GM12878 (cell line): ENCODE data around the gene ACTN2. TPM values are rescaled to one million over a fixed set of nuclear protein-coding genes. Genes with fewer than 3 reads are reported as not detected.

ENCODE experiments used
- ATAC-seq: fragments of 200-7000 bp; cut with Tn5 transposase; 3 replicates; pipeline ENCODE4 v1.9.1; 2020; ENCODE audit warnings: mild to moderate bottlenecking, moderate library complexity
- BruUV-seq: library from RNA; stranded (reverse); fragments of 400-500 nt; replicated peaks from 2 replicates; lab custom pipeline; 2021; lab: Mats Ljungman, UMichigan
- CTCF ChIA-PET: fragments of 300-600 bp; sonication (Branson Sonifier 250); formaldehyde crosslinking; extraction: SDS; loops from one replicate; lab custom pipeline; 2021; ENCODE audit warnings: inconsistent platforms; lab: Yijun Ruan, JAX
- POLR2A ChIA-PET: fragments of 350-600 bp; formaldehyde crosslinking; extraction: SDS; loops from one replicate; lab custom pipeline; 2021; ENCODE audit warnings: inconsistent platforms; lab: Charles Lee
- RAD21 ChIA-PET: fragments of 300-600 bp; sonication (Branson Sonifier 250); formaldehyde crosslinking; loops from one replicate; lab custom pipeline; 2023; ENCODE audit warnings: antibody characterized with exemption; ENCODE audit not compliant: unreplicated experiment; lab: Charles Lee
- SMC1A ChIA-PET: fragments of 300-600 bp; sonication (Branson Sonifier 250); formaldehyde crosslinking; loops from one replicate; lab custom pipeline; 2023; ENCODE audit not compliant: unreplicated experiment, uncharacterized antibody; lab: Charles Lee
- DNase-seq: peaks from one replicate; pipeline ENCODE4 v3.0.0-alpha.2; 2011; ENCODE audit warnings: low read depth, low spot score
- FAIRE-seq: peaks from 3 replicates; lab custom pipeline; 2011; peaks lifted over from hg19 to GRCh38; lab: Jason Lieb, UNC
- H2AFZ ChIP-seq: 2 replicates; pipeline ENCODE4 v1.6.0; 2011; ENCODE audit warnings: low read depth, low read length, control low read depth; ENCODE audit not compliant: control insufficient read depth
- H3K27ac ChIP-seq: 2 replicates; pipeline ENCODE4 v1.5.1; 2011; ENCODE audit warnings: control low read depth; ENCODE audit not compliant: control insufficient read depth, insufficient read depth
- H3K27me3 ChIP-seq, 2 experiments: replicated peaks in 1 of 2; 2 replicates each; pipeline versions ENCODE4 v1.6.0 to v1.6.1; 2011; ENCODE audit warnings: low read length in 1 of 2; ENCODE audit not compliant: control insufficient read depth in 2 of 2, insufficient read depth in 2 of 2
- H3K36me3 ChIP-seq, 2 experiments: 2 replicates each; pipeline ENCODE4 v1.5.1; 2011; ENCODE audit warnings: low read length in 1 of 2; ENCODE audit not compliant: control insufficient read depth in 2 of 2, insufficient read depth in 2 of 2
- H3K4me1 ChIP-seq: 2 replicates; pipeline ENCODE4 v1.6.1; 2011; ENCODE audit warnings: mild to moderate bottlenecking, low read length, moderate library complexity, mixed read lengths; ENCODE audit not compliant: control insufficient read depth, insufficient read depth
- H3K4me2 ChIP-seq: 2 replicates; pipeline ENCODE4 v1.6.0; 2011; ENCODE audit warnings: control low read depth; ENCODE audit not compliant: control insufficient read depth, insufficient read depth
- H3K4me3 ChIP-seq: fragments of 200-600 bp; sonication (generic); 2 replicates; pipeline ENCODE4 v1.5.1; 2016
- H3K79me2 ChIP-seq: 2 replicates; pipeline ENCODE4 v1.6.0; 2011; ENCODE audit warnings: low read length; ENCODE audit not compliant: control insufficient read depth, insufficient read depth
- H3K9ac ChIP-seq: 2 replicates; pipeline ENCODE4 v1.8.0; 2011; ENCODE audit warnings: low read length, control low read depth, mixed read lengths; ENCODE audit not compliant: control insufficient read depth, insufficient read depth
- H3K9me3 ChIP-seq: replicated peaks from 3 replicates; pipeline ENCODE4 v1.5.1; 2011; ENCODE audit warnings: mild to moderate bottlenecking, low read length; ENCODE audit not compliant: control insufficient read depth, insufficient read depth
- H4K20me1 ChIP-seq: 2 replicates; pipeline ENCODE4 v1.6.0; 2011; ENCODE audit not compliant: control insufficient read depth, insufficient read depth
- ASH2L ChIP-seq: fragments of 300-600, 200-600 bp; sonication (generic); IDR thresholded peaks from 2 replicates; pipeline ENCODE4 v1.6.1; 2017; ENCODE audit warnings: low read depth, mild to moderate bottlenecking, borderline replicate concordance
- FOXK2 ChIP-seq: fragments of 450-650 bp; IDR thresholded peaks from 2 replicates; pipeline ENCODE4 v1.6.1; 2017; ENCODE audit warnings: mild to moderate bottlenecking, moderate library complexity
- GATAD2B ChIP-seq: fragments of 450-650 bp; conservative IDR thresholded peaks from 2 replicates; pipeline ENCODE4 v1.6.1; 2017; ENCODE audit warnings: low read depth, mild to moderate bottlenecking, moderate library complexity
- IRF4 ChIP-seq: IDR thresholded peaks from 2 replicates; pipeline ENCODE4 v1.6.1; 2011; ENCODE audit warnings: low read depth, low read length
- MEF2A ChIP-seq: IDR thresholded peaks from 2 replicates; pipeline ENCODE4 v1.6.1; 2011; ENCODE audit warnings: low read depth, mild to moderate bottlenecking, low read length, moderate library complexity; ENCODE audit not compliant: insufficient read depth
- NKRF ChIP-seq: fragments of 450-650 bp; conservative IDR thresholded peaks from 2 replicates; pipeline ENCODE4 v1.6.1; 2017; ENCODE audit warnings: mild to moderate bottlenecking, moderate library complexity
- NRF1 ChIP-seq: conservative IDR thresholded peaks from 2 replicates; pipeline ENCODE4 v1.6.1; 2011; ENCODE audit warnings: mild to moderate bottlenecking, low read depth, low read length, improper control_type of control experiment
- RELA ChIP-seq: fragments of 450-650 bp; IDR thresholded peaks from 2 replicates; pipeline ENCODE4 v1.8.0; 2014; ENCODE audit warnings: borderline replicate concordance; ENCODE audit not compliant: partially characterized antibody
- RFX5 ChIP-seq: IDR thresholded peaks from 2 replicates; pipeline ENCODE4 v1.6.1; 2011; ENCODE audit warnings: low read depth, low read length, improper control_type of control experiment
- RUNX3 ChIP-seq: IDR thresholded peaks from 2 replicates; pipeline ENCODE4 v1.6.1; 2012; ENCODE audit warnings: low read length, inconsistent platforms
- SUPT20H ChIP-seq: IDR thresholded peaks from 2 replicates; pipeline ENCODE4 v1.6.1; 2011; ENCODE audit warnings: low read depth, mild to moderate bottlenecking, low read length, moderate library complexity, borderline replicate concordance; ENCODE audit not compliant: control insufficient read depth
- TCF7 ChIP-seq: IDR thresholded peaks from 2 replicates; pipeline ENCODE4 v1.6.1; 2014; ENCODE audit warnings: antibody characterized with exemption, borderline replicate concordance
- WGBS: methylation state at CpG from one replicate; pipeline ENCODE4 v1.1.6; 2016; ENCODE audit warnings: low lambda C conversion rate; ENCODE audit not compliant: insufficient replicate concordance, insufficient coverage; ENCODE audit errors: missing lambda C conversion rate; 5-methylcytosine and 5-hydroxymethylcytosine counted together
- in situ Hi-C: fragments of 300-500 bp; cut with MboI; formaldehyde crosslinking; loops from 9 replicates; pipeline ENCODE4 v1.14.3; 2018; ENCODE audit warnings: mixed read lengths
- intact Hi-C: fragments of 100-400 bp; cut with micrococcal nuclease; formaldehyde crosslinking; loops from one replicate; pipeline ENCODE4 v1.14.2; 2022; ENCODE audit not compliant: unreplicated experiment
- polyA plus RNA-seq, 11 experiments: library from polyadenylated mRNA; depleted of rRNA in 4 of 11; unstranded in 6 of 11; stranded (reverse) in 5 of 11; fragments of >200 nt; fragmentation: Nextera tagmentation in 4 of 11; fragmentation: Illumina TruSeq in 1 of 11; extraction: Ambion mirVana in 4 of 11; extraction: Trizol in 1 of 11; gene quantifications; 1 replicate in 1 of 11; 2 replicates in 10 of 11; pipeline versions ENCODE4 v1.2.1 to v1.2.3, GENCODE V29; 2011 to 2016; ENCODE audit warnings: inconsistent platforms in 2 of 11, missing spikeins in 2 of 11, low read depth in 1 of 11
- total RNA-seq, 4 experiments: library from RNA; depleted of rRNA in 3 of 4; stranded (reverse); fragments of >200 nt in 3 of 4; fragmentation: Illumina TruSeq in 1 of 4; extraction: Trizol in 1 of 4; gene quantifications; 2 replicates each; pipeline versions ENCODE4 v1.2.1 to v1.2.3, GENCODE V29; 2013 to 2021
- TF ChIP-seq, protein P1 (sequence below): IDR thresholded peaks from 2 replicates; pipeline ENCODE4 v1.6.1; 2012; ENCODE audit warnings: low read depth, low read length, improper control_type of control experiment
- TF ChIP-seq, protein P2 (sequence below): fragments of 450-650 bp; IDR thresholded peaks from 2 replicates; pipeline ENCODE4 v1.6.1; 2014; ENCODE audit warnings: mild to moderate bottlenecking
- TF ChIP-seq, protein P3 (sequence below): fragments of 450-650 bp; IDR thresholded peaks from 2 replicates; pipeline ENCODE4 v1.6.1; 2018; ENCODE audit warnings: borderline replicate concordance, mild to moderate bottlenecking; ENCODE audit not compliant: partially characterized antibody
- TF ChIP-seq, protein P4 (sequence below): fragments of 450-650 bp; IDR thresholded peaks from 2 replicates; pipeline ENCODE4 v1.6.1; 2016; ENCODE audit warnings: mild to moderate bottlenecking

The ACTN2 gene
- total and polyA plus RNA-seq, 10 of the 15 experiments (the other 5 are each of a cell fraction or from before 2014, with no cell fraction given) = 0.10 TPM; not detected in 9

DNA sequence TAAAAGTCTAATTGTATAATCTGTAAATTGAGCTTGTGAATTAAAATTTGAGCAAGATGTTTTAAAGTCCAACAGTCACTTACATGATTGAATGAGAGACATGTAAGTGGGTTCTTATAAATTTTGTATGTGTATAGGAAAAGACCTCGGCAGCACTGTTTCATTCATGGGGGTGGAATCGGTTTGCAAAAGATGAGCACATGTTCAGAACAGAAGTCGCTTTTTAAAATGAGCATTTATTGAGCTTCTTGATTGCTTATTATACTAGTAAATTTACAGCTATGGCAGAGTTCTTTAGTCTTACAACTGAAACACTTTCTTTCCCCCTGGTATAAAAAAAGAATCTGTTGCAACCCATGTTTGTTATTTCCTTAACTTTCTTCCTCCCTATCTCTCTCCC lies 33.9 kb downstream of the ACTN2 start:
- no TSS peak for BruUV-seq
- H4K20me1 ChIP-seq = no peaks in the 10 kb centered on the region
- no peak for ATAC-seq
- no peak for DNase-seq
- intact Hi-C loops (no loop called here), in situ Hi-C loops (no loop called here)
- ChIA-PET RAD21 (interaction anchor here (0.6 kb wide), 1 partner anchor 1034 kb away, joined by 3 read pairs; no protein-coding TSS in a partner anchor), CTCF (interaction anchor here (1.0 to 1.2 kb wide), 2 partner anchors 39 to 666 kb away, joined by 3 read pairs; no protein-coding TSS in a partner anchor), POLR2A (no interaction called here), SMC1A (interaction anchor here (1.0 to 1.3 kb wide), 2 partner anchors 9 to 434 kb away, joined by 3 to 6 read pairs; no protein-coding TSS in a partner anchor)
- H2AFZ ChIP-seq = no peak overlapping the region
- no peak overlapping the region for H3K27ac ChIP-seq
- no peak overlapping the region for H3K9ac ChIP-seq
- H3K4me3 ChIP-seq = no peak overlapping the region
- H3K4me1 ChIP-seq = no peaks in the 10 kb centered on the region
- no peaks in the 10 kb centered on the region for H3K36me3 ChIP-seq
- no peak overlapping the region for H3K4me2 ChIP-seq
- no peaks in the 10 kb centered on the region for H3K9me3 ChIP-seq
- no peaks in the 10 kb centered on the region for H3K27me3 ChIP-seq
- WGBS = 17% methylated on average over 3 of the region's 3 CpGs
- FAIRE-seq = no peak
- H3K79me2 ChIP-seq = no peaks in the 10 kb centered on the region
- TF ChIP-seq NKRF (no peak), SUPT20H (no peak), ASH2L (no peak), RUNX3 (no peak), RFX5 (no peak), IRF4 (no peak), GATAD2B (no peak), NRF1 (no peak), RELA (no peak), TCF7 (no peak), FOXK2 (no peak), MEF2A (no peak)
- TF ChIP-seq, protein P1, sequence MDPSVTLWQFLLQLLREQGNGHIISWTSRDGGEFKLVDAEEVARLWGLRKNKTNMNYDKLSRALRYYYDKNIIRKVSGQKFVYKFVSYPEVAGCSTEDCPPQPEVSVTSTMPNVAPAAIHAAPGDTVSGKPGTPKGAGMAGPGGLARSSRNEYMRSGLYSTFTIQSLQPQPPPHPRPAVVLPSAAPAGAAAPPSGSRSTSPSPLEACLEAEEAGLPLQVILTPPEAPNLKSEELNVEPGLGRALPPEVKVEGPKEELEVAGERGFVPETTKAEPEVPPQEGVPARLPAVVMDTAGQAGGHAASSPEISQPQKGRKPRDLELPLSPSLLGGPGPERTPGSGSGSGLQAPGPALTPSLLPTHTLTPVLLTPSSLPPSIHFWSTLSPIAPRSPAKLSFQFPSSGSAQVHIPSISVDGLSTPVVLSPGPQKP = no peak
- TF ChIP-seq, protein P2, sequence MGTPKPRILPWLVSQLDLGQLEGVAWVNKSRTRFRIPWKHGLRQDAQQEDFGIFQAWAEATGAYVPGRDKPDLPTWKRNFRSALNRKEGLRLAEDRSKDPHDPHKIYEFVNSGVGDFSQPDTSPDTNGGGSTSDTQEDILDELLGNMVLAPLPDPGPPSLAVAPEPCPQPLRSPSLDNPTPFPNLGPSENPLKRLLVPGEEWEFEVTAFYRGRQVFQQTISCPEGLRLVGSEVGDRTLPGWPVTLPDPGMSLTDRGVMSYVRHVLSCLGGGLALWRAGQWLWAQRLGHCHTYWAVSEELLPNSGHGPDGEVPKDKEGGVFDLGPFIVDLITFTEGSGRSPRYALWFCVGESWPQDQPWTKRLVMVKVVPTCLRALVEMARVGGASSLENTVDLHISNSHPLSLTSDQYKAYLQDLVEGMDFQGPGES = no peak
- TF ChIP-seq, protein P3, sequence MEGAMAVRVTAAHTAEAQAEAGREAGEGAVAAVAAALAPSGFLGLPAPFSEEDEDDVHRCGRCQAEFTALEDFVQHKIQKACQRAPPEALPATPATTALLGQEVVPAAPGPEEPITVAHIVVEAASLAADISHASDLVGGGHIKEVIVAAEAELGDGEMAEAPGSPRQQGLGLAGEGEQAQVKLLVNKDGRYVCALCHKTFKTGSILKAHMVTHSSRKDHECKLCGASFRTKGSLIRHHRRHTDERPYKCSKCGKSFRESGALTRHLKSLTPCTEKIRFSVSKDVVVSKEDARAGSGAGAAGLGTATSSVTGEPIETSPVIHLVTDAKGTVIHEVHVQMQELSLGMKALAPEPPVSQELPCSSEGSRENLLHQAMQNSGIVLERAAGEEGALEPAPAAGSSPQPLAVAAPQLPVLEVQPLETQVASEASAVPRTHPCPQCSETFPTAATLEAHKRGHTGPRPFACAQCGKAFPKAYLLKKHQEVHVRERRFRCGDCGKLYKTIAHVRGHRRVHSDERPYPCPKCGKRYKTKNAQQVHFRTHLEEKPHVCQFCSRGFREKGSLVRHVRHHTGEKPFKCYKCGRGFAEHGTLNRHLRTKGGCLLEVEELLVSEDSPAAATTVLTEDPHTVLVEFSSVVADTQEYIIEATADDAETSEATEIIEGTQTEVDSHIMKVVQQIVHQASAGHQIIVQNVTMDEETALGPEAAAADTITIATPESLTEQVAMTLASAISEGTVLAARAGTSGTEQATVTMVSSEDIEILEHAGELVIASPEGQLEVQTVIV = no peak
- TF ChIP-seq, protein P4, sequence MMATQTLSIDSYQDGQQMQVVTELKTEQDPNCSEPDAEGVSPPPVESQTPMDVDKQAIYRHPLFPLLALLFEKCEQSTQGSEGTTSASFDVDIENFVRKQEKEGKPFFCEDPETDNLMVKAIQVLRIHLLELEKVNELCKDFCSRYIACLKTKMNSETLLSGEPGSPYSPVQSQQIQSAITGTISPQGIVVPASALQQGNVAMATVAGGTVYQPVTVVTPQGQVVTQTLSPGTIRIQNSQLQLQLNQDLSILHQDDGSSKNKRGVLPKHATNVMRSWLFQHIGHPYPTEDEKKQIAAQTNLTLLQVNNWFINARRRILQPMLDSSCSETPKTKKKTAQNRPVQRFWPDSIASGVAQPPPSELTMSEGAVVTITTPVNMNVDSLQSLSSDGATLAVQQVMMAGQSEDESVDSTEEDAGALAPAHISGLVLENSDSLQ = no peak
